GM23338 (cell line): ENCODE results near the gene TCERG1L. TPM values are rescaled to one million over a fixed set of nuclear protein-coding genes. Genes with fewer than 3 reads are reported as not detected.

Source experiments
- ATAC-seq: fragments of 200-7000 bp; cut with Tn5 transposase; 3 replicates; pipeline ENCODE4 v1.9.1; 2020
- DNase-seq: peaks from one replicate; pipeline ENCODE4 v3.0.0-alpha.2; 2015; ENCODE audit warnings: low spot score
- H2AFZ ChIP-seq: fragments of 200-600 bp; sonication (generic); 2 replicates; pipeline ENCODE4 v1.8.0; 2016; ENCODE audit warnings: antibody characterized with exemption, mild to moderate bottlenecking, moderate library complexity
- H3F3A ChIP-seq: fragments of 200-600 bp; sonication (generic); replicated peaks from 2 replicates; pipeline ENCODE4 v1.8.0; 2017; ENCODE audit warnings: antibody characterized with exemption, mixed run types, low read depth
- H3K27ac ChIP-seq: fragments of 200-600 bp; sonication (generic); 2 replicates; pipeline ENCODE4 v1.6.1; 2016; ENCODE audit warnings: low read depth
- H3K27me3 ChIP-seq: fragments of 200-600 bp; sonication (generic); 2 replicates; pipeline ENCODE4 v1.8.0; 2016; ENCODE audit warnings: mild to moderate bottlenecking, mixed run types, moderate library complexity; ENCODE audit not compliant: insufficient read depth
- H3K36me3 ChIP-seq: fragments of 200-600 bp; sonication (generic); 2 replicates; pipeline ENCODE4 v1.8.0; 2016; ENCODE audit warnings: mild to moderate bottlenecking; ENCODE audit not compliant: insufficient read depth
- H3K4me1 ChIP-seq: fragments of 200-600 bp; sonication (generic); 2 replicates; pipeline ENCODE4 v1.8.0; 2016; ENCODE audit warnings: mild to moderate bottlenecking, moderate library complexity; ENCODE audit not compliant: insufficient read depth
- H3K4me2 ChIP-seq: fragments of 200-600 bp; sonication (generic); 2 replicates; pipeline ENCODE4 v1.7.1; 2017; ENCODE audit warnings: mixed run types
- H3K4me3 ChIP-seq: fragments of 200-600 bp; sonication (generic); 2 replicates; pipeline ENCODE4 v1.6.1; 2016; ENCODE audit warnings: mixed run types
- H3K79me2 ChIP-seq: fragments of 200-600 bp; sonication (generic); replicated peaks from 2 replicates; pipeline ENCODE4 v1.8.0; 2017; ENCODE audit warnings: mild to moderate bottlenecking; ENCODE audit not compliant: insufficient read depth
- H3K9me2 ChIP-seq: fragments of 200-600 bp; sonication (generic); 2 replicates; pipeline ENCODE4 v1.8.0; 2017; ENCODE audit not compliant: insufficient read depth
- H4K20me1 ChIP-seq: fragments of 200-600 bp; sonication (generic); replicated peaks from 2 replicates; pipeline ENCODE4 v1.8.0; 2017; ENCODE audit warnings: mild to moderate bottlenecking; ENCODE audit not compliant: insufficient read depth
- H3K27ac Mint-ChIP-seq: 2 replicates; pipeline ENCODE4 v1.8.0; 2020; ENCODE audit warnings: inconsistent platforms, mild to moderate bottlenecking, moderate library complexity, mixed read lengths
- H3K27me3 Mint-ChIP-seq: 3 replicates; pipeline ENCODE4 v1.8.0; 2022; ENCODE audit warnings: low read depth, mild to moderate bottlenecking, moderate library complexity, mixed read lengths, inconsistent platforms; ENCODE audit not compliant: insufficient read depth, poor library complexity
- H3K36me3 Mint-ChIP-seq: 3 replicates; pipeline ENCODE4 v1.8.0; 2021; ENCODE audit warnings: low read depth, mild to moderate bottlenecking, inconsistent platforms, moderate library complexity, mixed read lengths
- H3K4me1 Mint-ChIP-seq: 3 replicates; pipeline ENCODE4 v1.8.0; 2020; ENCODE audit warnings: mild to moderate bottlenecking, inconsistent platforms, mixed read lengths
- H3K4me3 Mint-ChIP-seq: 3 replicates; pipeline ENCODE4 v1.8.0; 2021; ENCODE audit warnings: moderate library complexity, mild to moderate bottlenecking, inconsistent platforms, mixed read lengths
- H3K9me3 Mint-ChIP-seq: 3 replicates; pipeline ENCODE4 v1.8.0; 2020; ENCODE audit warnings: moderate library complexity, mild to moderate bottlenecking, inconsistent platforms, mixed read lengths
- CREB1 ChIP-seq: fragments of 250-450 bp; sonication (Bioruptor Pico); IDR thresholded peaks from 2 replicates; pipeline ENCODE4 v1.5.0; 2020; ENCODE audit warnings: low read depth, mild to moderate bottlenecking, moderate library complexity
- EZH2 ChIP-seq: fragments of 200-600 bp; sonication (generic); IDR thresholded peaks from one replicate; pipeline ENCODE4 v1.8.0; 2017; ENCODE audit warnings: antibody characterized with exemption, mild to moderate bottlenecking, low read depth; ENCODE audit not compliant: unreplicated experiment
- EZH2phosphoT487 ChIP-seq: fragments of 200-600 bp; sonication (generic); IDR thresholded peaks from one replicate; pipeline ENCODE4 v1.8.1; 2018; ENCODE audit warnings: antibody characterized with exemption; ENCODE audit not compliant: unreplicated experiment
- JUNB ChIP-seq: IDR thresholded peaks from one replicate; pipeline ENCODE4 v1.6.1; 2016; ENCODE audit warnings: antibody characterized with exemption; ENCODE audit not compliant: unreplicated experiment
- NANOG ChIP-seq: IDR thresholded peaks from 2 replicates; pipeline ENCODE4 v1.6.1; 2016; ENCODE audit warnings: antibody characterized with exemption, borderline replicate concordance
- POLR2AphosphoS5 ChIP-seq: IDR thresholded peaks from 2 replicates; pipeline ENCODE4 v1.6.1; 2016; ENCODE audit warnings: antibody characterized with exemption, low read depth
- STAT1 ChIP-seq: IDR thresholded peaks from one replicate; pipeline ENCODE4 v1.6.1; 2016; ENCODE audit warnings: antibody characterized with exemption; ENCODE audit not compliant: unreplicated experiment
- ZNF114 ChIP-seq: fragments of 250-450 bp; sonication (Bioruptor Pico); IDR thresholded peaks from 2 replicates; pipeline ENCODE4 v1.5.0; 2020; ENCODE audit warnings: mild to moderate bottlenecking, moderate library complexity
- ZNF331 ChIP-seq: fragments of 250-450 bp; sonication (Bioruptor Pico); IDR thresholded peaks from 2 replicates; pipeline ENCODE4 v1.5.0; 2020; ENCODE audit warnings: low read depth, mild to moderate bottlenecking, moderate library complexity
- polyA plus RNA-seq: library from polyadenylated mRNA; unstranded; fragments of >200 nt; fragmentation: Nextera tagmentation; extraction: Ambion mirVana; gene quantifications from 2 replicates; pipeline ENCODE4 v1.2.1, GENCODE V29; 2016
- total RNA-seq: library from RNA; depleted of rRNA; stranded (reverse); fragments of >200 nt; shearing (Covaris generic); gene quantifications from 2 replicates; pipeline ENCODE4 v1.2.3, GENCODE V29; 2014
- TF ChIP-seq, protein P1 (sequence below): fragments of 250-450 bp; sonication (Bioruptor Pico); IDR thresholded peaks from 2 replicates; pipeline ENCODE4 v1.5.0; 2020; ENCODE audit warnings: mild to moderate bottlenecking, moderate library complexity
- TF ChIP-seq, protein P2 (sequence below), 2 experiments: fragments of 200-600 bp in 1 of 2; sonication (generic) in 1 of 2; conservative IDR thresholded peaks; 2 replicates each; pipeline versions ENCODE4 v1.5.1 to v1.6.1; 2016 to 2017; ENCODE audit warnings: antibody characterized with exemption in 2 of 2, low read depth in 2 of 2, mild to moderate bottlenecking in 2 of 2, moderate library complexity in 1 of 2
- TF ChIP-seq, protein P3 (sequence below): IDR thresholded peaks from 2 replicates; pipeline ENCODE4 v1.6.1; 2016; ENCODE audit warnings: antibody characterized with exemption
- TF ChIP-seq, protein P4 (sequence below): IDR thresholded peaks from one replicate; pipeline ENCODE4 v1.6.1; 2018; ENCODE audit warnings: antibody characterized with exemption; ENCODE audit not compliant: unreplicated experiment

TCERG1L gene
- total and polyA plus RNA-seq, 2 experiments from 2014 or later = 3.9 to 5.5 TPM

DNA sequence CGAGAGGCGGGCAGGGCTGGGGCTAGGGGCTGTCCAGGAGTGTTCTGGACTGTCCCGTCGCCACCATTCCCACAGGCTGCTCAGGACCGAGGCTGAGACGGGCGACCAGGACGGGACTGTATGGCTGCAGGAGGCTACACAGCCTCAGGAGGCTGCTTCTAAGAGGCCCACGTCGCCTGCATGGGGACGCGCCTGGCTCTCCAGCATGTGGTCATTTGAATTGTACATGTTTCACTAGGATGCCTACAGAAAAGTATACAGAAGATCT is 216.3 kb downstream of the TCERG1L start:
- Histone ChIP-seq H3K27me3 (no peaks in the 10 kb centered on the region), H3K79me2 (no peaks in the 10 kb centered on the region), H4K20me1 (no peaks in the 10 kb centered on the region), H3K27ac (no peak overlapping the region), H3F3A (no peaks in the 10 kb centered on the region), H3K9me2 (no peaks in the 10 kb centered on the region), H3K4me1 (no peaks in the 10 kb centered on the region), H3K36me3 (no peaks in the 10 kb centered on the region), H3K4me2 (no peak overlapping the region), H3K4me3 (no peak overlapping the region), H2AFZ (no peak overlapping the region)
- H3K27ac Mint-ChIP-seq = no peak overlapping the region
- peaks cover 67% of the 10 kb centered on the region for H3K9me3 Mint-ChIP-seq
- ATAC-seq (no peak), DNase-seq (no peak)
- 0 out of 3 replicates have a peak, but pooled peaks cover 6% of the 10 kb centered on the region for H3K36me3 Mint-ChIP-seq
- H3K27me3 Mint-ChIP-seq = peaks cover 7% of the 10 kb centered on the region
- no peak overlapping the region for H3K4me3 Mint-ChIP-seq
- peaks cover 8% of the 10 kb centered on the region for H3K4me1 Mint-ChIP-seq
- TF ChIP-seq POLR2AphosphoS5 (no peak), STAT1 (no peak), EZH2 (no peak), CREB1 (CRISPR knock-in tag) (no peak), JUNB (no peak), ZNF331 (CRISPR knock-in tag) (no peak), NANOG (no peak), ZNF114 (CRISPR knock-in tag) (no peak), EZH2phosphoT487 (no peak)
- TF ChIP-seq, protein P1, sequence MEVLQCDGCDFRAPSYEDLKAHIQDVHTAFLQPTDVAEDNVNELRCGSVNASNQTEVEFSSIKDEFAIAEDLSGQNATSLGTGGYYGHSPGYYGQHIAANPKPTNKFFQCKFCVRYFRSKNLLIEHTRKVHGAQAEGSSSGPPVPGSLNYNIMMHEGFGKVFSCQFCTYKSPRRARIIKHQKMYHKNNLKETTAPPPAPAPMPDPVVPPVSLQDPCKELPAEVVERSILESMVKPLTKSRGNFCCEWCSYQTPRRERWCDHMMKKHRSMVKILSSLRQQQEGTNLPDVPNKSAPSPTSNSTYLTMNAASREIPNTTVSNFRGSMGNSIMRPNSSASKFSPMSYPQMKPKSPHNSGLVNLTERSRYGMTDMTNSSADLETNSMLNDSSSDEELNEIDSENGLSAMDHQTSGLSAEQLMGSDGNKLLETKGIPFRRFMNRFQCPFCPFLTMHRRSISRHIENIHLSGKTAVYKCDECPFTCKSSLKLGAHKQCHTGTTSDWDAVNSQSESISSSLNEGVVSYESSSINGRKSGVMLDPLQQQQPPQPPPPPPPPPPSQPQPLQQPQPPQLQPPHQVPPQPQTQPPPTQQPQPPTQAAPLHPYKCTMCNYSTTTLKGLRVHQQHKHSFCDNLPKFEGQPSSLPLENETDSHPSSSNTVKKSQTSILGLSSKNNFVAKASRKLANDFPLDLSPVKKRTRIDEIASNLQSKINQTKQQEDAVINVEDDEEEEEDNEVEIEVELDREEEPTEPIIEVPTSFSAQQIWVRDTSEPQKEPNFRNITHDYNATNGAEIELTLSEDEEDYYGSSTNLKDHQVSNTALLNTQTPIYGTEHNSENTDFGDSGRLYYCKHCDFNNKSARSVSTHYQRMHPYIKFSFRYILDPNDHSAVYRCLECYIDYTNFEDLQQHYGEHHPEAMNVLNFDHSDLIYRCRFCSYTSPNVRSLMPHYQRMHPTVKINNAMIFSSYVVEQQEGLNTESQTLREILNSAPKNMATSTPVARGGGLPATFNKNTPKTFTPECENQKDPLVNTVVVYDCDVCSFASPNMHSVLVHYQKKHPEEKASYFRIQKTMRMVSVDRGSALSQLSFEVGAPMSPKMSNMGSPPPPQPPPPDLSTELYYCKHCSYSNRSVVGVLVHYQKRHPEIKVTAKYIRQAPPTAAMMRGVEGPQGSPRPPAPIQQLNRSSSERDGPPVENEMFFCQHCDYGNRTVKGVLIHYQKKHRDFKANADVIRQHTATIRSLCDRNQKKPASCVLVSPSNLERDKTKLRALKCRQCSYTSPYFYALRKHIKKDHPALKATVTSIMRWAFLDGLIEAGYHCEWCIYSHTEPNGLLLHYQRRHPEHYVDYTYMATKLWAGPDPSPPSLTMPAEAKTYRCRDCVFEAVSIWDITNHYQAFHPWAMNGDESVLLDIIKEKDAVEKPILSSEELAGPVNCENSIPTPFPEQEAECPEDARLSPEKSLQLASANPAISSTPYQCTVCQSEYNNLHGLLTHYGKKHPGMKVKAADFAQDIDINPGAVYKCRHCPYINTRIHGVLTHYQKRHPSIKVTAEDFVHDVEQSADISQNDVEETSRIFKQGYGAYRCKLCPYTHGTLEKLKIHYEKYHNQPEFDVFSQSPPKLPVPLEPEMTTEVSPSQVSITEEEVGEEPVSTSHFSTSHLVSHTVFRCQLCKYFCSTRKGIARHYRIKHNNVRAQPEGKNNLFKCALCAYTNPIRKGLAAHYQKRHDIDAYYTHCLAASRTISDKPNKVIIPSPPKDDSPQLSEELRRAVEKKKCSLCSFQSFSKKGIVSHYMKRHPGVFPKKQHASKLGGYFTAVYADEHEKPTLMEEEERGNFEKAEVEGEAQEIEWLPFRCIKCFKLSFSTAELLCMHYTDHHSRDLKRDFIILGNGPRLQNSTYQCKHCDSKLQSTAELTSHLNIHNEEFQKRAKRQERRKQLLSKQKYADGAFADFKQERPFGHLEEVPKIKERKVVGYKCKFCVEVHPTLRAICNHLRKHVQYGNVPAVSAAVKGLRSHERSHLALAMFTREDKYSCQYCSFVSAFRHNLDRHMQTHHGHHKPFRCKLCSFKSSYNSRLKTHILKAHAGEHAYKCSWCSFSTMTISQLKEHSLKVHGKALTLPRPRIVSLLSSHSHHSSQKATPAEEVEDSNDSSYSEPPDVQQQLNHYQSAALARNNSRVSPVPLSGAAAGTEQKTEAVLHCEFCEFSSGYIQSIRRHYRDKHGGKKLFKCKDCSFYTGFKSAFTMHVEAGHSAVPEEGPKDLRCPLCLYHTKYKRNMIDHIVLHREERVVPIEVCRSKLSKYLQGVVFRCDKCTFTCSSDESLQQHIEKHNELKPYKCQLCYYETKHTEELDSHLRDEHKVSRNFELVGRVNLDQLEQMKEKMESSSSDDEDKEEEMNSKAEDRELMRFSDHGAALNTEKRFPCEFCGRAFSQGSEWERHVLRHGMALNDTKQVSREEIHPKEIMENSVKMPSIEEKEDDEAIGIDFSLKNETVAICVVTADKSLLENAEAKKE (CRISPR knock-in tag) = no peak
- TF ChIP-seq, protein P2, sequence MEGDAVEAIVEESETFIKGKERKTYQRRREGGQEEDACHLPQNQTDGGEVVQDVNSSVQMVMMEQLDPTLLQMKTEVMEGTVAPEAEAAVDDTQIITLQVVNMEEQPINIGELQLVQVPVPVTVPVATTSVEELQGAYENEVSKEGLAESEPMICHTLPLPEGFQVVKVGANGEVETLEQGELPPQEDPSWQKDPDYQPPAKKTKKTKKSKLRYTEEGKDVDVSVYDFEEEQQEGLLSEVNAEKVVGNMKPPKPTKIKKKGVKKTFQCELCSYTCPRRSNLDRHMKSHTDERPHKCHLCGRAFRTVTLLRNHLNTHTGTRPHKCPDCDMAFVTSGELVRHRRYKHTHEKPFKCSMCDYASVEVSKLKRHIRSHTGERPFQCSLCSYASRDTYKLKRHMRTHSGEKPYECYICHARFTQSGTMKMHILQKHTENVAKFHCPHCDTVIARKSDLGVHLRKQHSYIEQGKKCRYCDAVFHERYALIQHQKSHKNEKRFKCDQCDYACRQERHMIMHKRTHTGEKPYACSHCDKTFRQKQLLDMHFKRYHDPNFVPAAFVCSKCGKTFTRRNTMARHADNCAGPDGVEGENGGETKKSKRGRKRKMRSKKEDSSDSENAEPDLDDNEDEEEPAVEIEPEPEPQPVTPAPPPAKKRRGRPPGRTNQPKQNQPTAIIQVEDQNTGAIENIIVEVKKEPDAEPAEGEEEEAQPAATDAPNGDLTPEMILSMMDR (conservative IDR thresholded peaks at IDR 0.05; ENCODE audit: low read depth in 2 of 2) = no peak
- TF ChIP-seq, protein P3, sequence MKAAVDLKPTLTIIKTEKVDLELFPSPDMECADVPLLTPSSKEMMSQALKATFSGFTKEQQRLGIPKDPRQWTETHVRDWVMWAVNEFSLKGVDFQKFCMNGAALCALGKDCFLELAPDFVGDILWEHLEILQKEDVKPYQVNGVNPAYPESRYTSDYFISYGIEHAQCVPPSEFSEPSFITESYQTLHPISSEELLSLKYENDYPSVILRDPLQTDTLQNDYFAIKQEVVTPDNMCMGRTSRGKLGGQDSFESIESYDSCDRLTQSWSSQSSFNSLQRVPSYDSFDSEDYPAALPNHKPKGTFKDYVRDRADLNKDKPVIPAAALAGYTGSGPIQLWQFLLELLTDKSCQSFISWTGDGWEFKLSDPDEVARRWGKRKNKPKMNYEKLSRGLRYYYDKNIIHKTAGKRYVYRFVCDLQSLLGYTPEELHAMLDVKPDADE = no peak
- TF ChIP-seq, protein P4, sequence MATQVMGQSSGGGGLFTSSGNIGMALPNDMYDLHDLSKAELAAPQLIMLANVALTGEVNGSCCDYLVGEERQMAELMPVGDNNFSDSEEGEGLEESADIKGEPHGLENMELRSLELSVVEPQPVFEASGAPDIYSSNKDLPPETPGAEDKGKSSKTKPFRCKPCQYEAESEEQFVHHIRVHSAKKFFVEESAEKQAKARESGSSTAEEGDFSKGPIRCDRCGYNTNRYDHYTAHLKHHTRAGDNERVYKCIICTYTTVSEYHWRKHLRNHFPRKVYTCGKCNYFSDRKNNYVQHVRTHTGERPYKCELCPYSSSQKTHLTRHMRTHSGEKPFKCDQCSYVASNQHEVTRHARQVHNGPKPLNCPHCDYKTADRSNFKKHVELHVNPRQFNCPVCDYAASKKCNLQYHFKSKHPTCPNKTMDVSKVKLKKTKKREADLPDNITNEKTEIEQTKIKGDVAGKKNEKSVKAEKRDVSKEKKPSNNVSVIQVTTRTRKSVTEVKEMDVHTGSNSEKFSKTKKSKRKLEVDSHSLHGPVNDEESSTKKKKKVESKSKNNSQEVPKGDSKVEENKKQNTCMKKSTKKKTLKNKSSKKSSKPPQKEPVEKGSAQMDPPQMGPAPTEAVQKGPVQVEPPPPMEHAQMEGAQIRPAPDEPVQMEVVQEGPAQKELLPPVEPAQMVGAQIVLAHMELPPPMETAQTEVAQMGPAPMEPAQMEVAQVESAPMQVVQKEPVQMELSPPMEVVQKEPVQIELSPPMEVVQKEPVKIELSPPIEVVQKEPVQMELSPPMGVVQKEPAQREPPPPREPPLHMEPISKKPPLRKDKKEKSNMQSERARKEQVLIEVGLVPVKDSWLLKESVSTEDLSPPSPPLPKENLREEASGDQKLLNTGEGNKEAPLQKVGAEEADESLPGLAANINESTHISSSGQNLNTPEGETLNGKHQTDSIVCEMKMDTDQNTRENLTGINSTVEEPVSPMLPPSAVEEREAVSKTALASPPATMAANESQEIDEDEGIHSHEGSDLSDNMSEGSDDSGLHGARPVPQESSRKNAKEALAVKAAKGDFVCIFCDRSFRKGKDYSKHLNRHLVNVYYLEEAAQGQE = no peak
